ENCODE measurements around the gene LSM2. TPM values are rescaled to one million over a fixed set of nuclear protein-coding genes. Genes with fewer than 3 reads are reported as not detected.
"Not testable (repeated sequence)": the region's sequence is repeated elsewhere in the genome, so short reads cannot be mapped to it uniquely, and the experiment has no call there.

The LSM2 gene
- total RNA-seq: 100 to 1,000 TPM; 163 to 192 (median 184) TPM

DNA sequence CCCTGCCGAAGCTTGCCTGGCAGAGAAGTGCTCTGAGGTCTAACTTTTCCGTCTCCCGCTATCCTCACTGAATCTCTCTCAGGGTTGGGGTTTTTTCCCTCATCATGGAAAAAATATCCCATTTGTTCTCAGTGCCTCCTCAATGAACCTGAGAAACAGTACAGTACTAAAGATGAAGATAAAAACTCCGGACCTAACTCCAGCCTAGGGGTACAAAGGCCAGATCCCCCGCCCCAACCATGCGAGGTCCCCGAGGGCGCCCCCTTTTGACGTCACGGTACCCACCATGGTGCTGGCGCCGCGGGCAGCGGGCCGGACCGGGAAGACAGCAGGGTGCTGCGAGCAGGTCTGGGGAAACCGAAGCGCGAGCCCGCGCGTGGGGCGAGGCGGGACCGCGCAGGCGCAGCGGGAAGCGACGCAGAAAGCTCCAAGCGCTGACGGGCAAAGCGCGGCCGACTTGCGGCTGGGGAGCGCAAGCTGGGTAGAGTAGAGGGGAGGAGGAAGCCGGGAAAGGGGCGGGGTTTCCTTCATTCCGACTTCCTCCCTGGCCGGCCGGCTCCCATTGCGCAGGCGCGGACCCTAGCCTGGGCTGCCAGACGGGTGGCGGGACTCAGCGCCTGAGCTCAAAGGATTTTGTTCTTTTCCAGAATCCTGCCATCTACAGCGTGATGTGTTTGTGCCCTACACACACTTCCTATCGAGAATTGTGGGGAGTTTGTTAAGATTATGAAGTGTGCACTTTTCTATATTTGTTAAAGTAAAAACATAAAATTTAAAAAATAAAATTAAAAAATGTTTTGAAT lies at the start of gene LSM2:
Gene LSM2, minus strand, starts transcription at position 497 of the 803 bp plus-strand sequence. Its CDS starts 209 bp downstream, at position 288.
- peak within 1 kb of the TSS; percentile 98 for H3K4me3 Mint-ChIP-seq

DNA sequence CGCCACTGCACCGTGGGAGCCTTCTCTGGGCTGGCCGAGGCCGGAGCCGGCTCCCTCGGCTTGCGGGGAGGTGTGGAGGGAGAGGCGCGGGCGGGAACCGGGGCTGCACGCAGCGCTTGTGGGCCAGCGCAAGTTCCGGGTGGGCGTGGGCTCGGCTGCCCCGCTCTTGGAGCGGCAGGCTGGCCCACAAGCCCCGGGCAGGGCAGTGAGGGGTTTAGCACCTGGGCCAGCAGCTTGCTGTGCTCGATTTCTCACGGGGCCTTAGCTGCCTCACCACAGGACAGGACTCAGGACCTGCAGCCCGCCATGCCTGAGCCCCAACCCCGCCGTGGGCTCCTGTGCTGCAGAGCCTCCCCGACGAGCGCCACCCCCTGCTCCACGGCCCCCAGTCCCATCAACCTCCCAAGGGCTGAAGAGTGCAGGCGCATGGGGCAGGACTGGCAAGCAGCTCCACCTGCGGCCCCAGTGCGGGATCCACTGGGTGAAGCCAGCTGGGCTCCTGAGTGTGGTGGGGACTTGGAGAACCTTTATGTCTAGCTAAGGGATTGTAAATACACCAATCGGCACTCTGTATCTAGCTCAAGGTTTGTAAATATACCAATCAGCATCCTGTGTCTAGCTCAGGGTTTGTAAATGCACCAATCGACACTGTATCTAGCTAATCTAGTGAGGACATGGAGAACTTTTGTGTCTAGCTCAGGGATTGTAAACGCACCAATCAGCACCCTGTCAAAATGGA lies 45.4 kb upstream of the LSM2 start:
- DNase-seq; H3K36me3 Mint-ChIP-seq (ENCODE audit: insufficient read depth); H3K27me3 Mint-ChIP-seq (ENCODE audit: low read depth); H3K4me3 Mint-ChIP-seq; ATAC-seq; H3K4me1 Mint-ChIP-seq (ENCODE audit: low read depth); H3K9me3 Mint-ChIP-seq: not testable (repeated sequence)

More for the DNA sequence above, at the start of gene LSM2:
- Mint-ChIP-seq H3K27me3 (ENCODE audit: low read depth) (no peaks in the 10 kb centered on the region), H3K36me3 (ENCODE audit: insufficient read depth) (peaks cover 18% of the 10 kb centered on the region), H3K9me3 (no peaks in the 10 kb centered on the region), H3K4me1 (ENCODE audit: low read depth) (peaks cover 29% of the 10 kb centered on the region)
- ATAC-seq: peak; percentile 99
- DNase-seq: peak; percentile 97

DNA sequence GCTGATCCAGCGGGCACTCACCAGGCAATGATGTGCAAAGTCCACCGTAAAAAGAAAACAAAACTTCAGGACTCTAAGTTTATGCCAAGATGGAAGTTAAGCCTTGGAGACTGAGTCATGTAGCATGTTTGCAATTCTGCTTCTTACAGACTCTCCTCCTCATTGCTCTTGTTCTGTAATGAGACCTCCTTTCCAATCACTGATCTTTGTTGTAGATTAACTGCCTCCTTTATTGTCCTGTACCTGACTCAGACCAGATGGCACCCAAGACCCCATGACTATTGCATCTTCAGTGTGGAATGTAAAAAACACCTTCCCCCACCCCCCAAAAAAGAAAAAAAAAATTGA lies 44.7 kb upstream of the LSM2 start:
- H3K36me3 Mint-ChIP-seq (ENCODE audit: insufficient read depth): peaks cover 4% of the 10 kb centered on the region
- H3K4me1 Mint-ChIP-seq (ENCODE audit: low read depth): no peaks in the 10 kb centered on the region
- no peaks in the 10 kb centered on the region for H3K9me3 Mint-ChIP-seq
- H3K4me3 Mint-ChIP-seq: no peak overlapping the region
- DNase-seq (no peak), ATAC-seq (no peak)
- no peaks in the 10 kb centered on the region for H3K27me3 Mint-ChIP-seq (ENCODE audit: low read depth)

DNA sequence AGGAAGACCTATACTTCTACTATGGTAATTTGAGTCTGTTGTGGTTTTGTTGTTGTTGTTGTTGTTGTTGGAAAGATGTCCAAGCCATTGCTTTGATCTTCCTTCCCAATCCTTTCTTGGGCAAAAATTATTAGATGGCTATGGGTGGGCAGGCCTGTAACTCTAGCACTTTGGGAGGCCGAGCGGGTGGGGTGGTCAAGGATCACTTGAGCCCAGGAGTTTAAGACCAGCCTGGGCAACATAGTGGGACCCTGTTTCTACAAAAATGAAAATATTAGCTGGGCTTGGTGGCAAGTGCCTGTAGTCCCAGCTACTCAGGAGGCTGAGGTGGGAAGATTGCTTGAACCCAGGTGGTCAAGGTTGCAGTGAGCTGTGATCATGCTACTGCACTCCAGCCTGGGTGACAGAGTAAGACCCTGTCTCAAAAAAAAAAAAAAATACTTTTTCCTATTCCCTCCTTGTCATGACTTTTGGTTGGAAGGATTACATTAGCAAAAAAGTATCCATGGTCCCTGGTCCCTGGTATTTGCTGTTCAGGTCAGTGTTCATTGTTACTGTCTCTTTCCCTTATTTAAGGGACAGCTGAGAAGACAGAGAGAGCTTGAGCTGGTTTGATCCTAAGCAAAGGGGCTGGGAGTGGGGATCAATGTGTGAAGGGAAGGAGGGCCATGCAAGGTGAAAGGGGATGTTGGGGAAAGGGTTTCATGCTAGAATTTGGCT lies 44.2 kb upstream of the LSM2 start:
- Mint-ChIP-seq H3K9me3 (no peaks in the 10 kb centered on the region), H3K4me3 (no peak overlapping the region), H3K4me1 (ENCODE audit: low read depth) (no peaks in the 10 kb centered on the region), H3K27me3 (ENCODE audit: low read depth) (no peaks in the 10 kb centered on the region), H3K36me3 (ENCODE audit: insufficient read depth) (peaks cover 4% of the 10 kb centered on the region)
- ATAC-seq: no peak
- DNase-seq: no peak

DNA sequence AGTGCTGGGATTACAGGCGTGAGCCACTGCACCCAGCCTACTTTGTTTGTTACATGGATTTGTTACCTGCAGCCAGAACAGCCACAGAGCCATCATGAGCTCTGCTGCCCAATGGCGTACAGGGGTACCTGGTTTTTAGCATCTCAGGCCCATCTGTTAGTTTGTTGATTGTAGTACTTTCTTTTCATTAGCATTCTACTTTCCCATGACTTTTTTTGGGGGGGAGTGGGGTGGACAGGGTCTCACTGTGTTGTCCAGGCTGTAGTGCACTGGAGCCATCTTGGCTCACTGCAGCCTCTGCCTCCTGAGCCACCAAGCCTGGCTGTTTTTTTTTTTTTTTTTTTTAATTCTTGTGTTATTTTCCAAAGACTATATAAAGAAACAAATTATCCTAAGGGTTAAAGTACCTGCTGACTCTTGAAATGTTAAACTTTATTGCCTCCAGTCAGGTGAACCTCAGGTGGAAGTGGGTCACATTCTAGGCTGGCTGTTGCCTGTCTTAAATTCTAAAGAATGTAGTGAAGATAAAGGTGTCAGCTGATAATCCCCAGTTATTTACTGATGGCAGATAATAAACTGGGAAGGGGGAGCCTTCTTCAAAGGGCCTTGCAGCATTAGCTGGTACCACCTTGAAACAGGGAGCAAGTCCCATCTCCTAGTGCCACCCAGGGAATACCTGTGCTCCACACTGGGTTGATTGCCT lies 40.7 kb upstream of the LSM2 start:
- no peaks in the 10 kb centered on the region for H3K4me1 Mint-ChIP-seq (ENCODE audit: low read depth)
- H3K9me3 Mint-ChIP-seq: no peaks in the 10 kb centered on the region
- no peaks in the 10 kb centered on the region for H3K27me3 Mint-ChIP-seq (ENCODE audit: low read depth)
- peaks cover 3% of the 10 kb centered on the region for H3K36me3 Mint-ChIP-seq (ENCODE audit: insufficient read depth)
- ATAC-seq (no peak), DNase-seq (no peak)
- H3K4me3 Mint-ChIP-seq: no peak overlapping the region

DNA sequence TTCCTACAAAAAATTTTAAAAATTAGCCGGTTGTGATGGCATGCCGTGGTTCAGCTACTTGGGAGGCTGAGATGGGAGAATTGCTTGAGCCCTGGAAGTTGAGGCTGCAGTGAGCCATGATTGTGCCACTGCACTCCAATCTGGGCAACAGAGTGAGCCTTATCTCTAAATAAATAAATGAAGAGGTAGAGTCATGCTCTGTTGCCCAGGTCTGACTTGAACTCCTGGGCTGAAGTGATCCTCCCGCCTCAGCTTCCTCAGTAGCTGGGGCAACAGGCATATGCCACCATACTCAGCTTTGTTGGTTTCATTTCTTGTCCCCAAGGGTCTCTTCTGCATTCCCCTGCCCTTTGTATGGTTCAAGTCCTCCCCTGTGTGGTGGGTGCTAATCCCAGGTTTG lies 37.7 kb upstream of the LSM2 start:
- H3K27me3 Mint-ChIP-seq (ENCODE audit: low read depth): no peaks in the 10 kb centered on the region
- peaks cover under 1% of the 10 kb centered on the region for H3K4me1 Mint-ChIP-seq (ENCODE audit: low read depth)
- no peaks in the 10 kb centered on the region for H3K9me3 Mint-ChIP-seq
- H3K36me3 Mint-ChIP-seq (ENCODE audit: insufficient read depth): peaks cover 9% of the 10 kb centered on the region
- no peak for DNase-seq
- ATAC-seq: no peak
- H3K4me3 Mint-ChIP-seq: no peak overlapping the region

DNA sequence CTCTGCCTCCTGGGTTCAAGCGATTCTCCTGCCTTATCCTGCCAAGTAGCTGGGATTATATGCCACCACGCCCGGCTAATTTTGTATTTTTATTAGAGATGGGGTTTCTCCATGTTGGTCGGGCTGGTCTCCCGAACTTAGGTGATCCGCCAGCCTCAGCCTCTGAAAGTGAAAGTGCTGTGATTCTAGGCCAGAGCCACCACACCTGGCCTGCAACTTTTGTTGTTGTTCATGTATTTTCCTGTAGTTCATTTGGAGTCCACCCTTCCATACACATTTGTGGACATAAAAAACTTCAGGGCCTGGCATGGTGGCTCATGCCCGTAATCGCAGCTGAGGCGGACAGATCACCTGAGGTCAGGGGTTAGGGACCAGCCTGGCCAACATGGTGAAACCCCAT lies 35.3 kb upstream of the LSM2 start:
- ATAC-seq (no peak), DNase-seq (no peak)
- Mint-ChIP-seq H3K4me3 (no peak overlapping the region), H3K4me1 (ENCODE audit: low read depth) (peaks cover 12% of the 10 kb centered on the region), H3K9me3 (no peaks in the 10 kb centered on the region), H3K36me3 (ENCODE audit: insufficient read depth) (peaks cover 25% of the 10 kb centered on the region), H3K27me3 (ENCODE audit: low read depth) (no peaks in the 10 kb centered on the region)

DNA sequence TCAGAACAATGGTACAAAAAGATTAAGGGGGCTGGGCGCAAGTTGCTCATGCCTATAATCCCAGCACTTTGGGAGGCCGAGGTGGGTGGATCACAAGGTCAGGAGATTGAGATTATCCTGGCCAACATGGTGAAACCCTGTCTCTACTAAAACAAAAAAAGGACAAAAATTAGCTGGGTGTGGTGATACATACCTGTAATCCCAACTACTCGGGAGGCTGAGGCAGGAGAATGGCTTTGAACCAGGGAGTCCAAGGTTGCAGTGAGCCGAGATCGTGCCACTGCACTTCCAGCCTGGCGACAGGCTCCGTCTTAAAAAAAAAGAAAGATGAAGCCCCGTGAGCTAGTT lies 33.0 kb upstream of the LSM2 start:
- not testable (repeated sequence) for H3K27me3 Mint-ChIP-seq (ENCODE audit: low read depth); ATAC-seq; H3K9me3 Mint-ChIP-seq; DNase-seq
- Mint-ChIP-seq H3K4me3 (peak overlapping the region; percentile 43), H3K36me3 (ENCODE audit: insufficient read depth) (peaks cover 42% of the 10 kb centered on the region), H3K4me1 (ENCODE audit: low read depth) (peaks cover 23% of the 10 kb centered on the region)

DNA sequence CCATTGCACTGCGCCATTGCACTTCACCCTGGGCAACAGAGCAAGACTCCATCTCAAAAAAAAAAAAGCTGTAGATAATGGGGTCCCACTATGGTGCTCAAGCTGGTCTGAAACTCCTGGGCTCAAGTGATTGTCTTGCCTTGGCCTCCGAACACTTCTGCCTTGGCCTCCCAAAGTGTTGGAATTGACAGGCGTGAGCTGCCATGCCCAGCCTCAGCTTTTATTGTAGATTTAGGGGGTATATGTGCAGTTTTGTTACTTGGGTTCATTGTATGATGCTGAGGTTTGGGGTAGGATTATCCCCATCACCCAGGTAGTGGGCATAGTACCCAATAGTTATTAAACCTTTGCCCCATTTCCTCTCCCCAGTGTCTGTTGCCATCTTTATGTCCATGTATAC lies 32.2 kb upstream of the LSM2 start:
- Mint-ChIP-seq H3K4me1 (ENCODE audit: low read depth) (peaks cover 26% of the 10 kb centered on the region), H3K27me3 (ENCODE audit: low read depth) (no peaks in the 10 kb centered on the region), H3K4me3 (peak overlapping the region; percentile 99), H3K9me3 (no peaks in the 10 kb centered on the region), H3K36me3 (ENCODE audit: insufficient read depth) (peaks cover 43% of the 10 kb centered on the region)
- DNase-seq (no peak), ATAC-seq (no peak)

DNA sequence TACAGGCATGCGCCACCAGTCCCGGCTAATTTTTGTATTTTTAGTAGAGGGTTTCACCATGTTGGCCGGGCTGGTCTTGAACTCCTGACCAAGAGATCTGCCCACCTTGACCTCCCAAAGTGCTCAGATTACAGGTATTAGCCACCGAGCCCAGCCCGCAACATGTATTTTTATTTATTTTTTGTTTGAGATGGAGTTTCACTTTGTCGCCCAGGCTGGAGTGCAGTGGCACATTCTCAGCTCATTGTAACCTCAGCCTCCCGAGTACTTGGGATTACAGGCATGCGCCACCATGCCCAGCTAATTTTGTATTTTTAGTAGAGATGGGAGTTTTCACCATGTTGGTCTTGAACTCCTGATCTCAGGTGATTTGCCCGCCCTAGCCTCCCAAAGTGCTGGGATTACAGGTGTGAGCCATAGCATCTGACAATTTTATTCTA lies 31.4 kb upstream of the LSM2 start:
- DNase-seq; H3K27me3 Mint-ChIP-seq (ENCODE audit: low read depth); H3K9me3 Mint-ChIP-seq; ATAC-seq: not testable (repeated sequence)
- H3K4me3 Mint-ChIP-seq: peak overlapping the region; percentile 99
- peaks cover 26% of the 10 kb centered on the region for H3K4me1 Mint-ChIP-seq (ENCODE audit: low read depth)
- peaks cover 43% of the 10 kb centered on the region for H3K36me3 Mint-ChIP-seq (ENCODE audit: insufficient read depth)

DNA sequence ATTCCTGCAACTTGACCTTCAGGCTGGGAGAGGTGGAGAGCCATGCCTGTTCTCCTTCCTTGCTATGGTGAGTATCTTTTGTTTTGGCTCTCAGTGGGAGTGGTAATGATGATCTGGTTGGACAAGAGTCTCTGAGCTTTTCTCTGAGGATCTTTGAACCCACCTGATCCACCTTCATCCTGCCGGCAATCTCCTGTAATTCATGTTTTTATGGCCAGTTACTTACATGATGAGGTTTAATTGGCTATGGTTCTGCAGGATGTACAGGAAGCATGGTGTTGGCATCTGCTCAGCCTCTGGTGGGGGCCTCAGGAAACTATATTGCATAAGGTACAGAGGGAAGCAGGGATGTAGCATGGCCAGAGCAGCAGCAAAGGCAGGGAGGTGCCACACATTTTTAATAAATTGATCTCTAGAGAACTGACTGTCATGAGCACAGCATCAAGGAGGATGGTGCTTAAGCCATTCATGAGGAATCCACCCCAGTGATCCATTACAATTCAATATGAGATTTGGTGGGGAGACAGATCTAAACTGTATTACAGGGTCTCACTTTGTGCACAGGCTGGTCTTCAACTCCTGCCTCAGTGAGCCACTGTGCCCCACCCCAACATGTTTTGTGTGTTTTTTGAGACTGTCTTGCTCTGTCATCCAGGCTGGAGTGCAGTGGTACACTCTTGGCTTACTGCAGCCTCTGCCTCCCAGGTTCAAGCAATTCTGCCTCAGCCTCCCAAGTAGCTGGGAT lies 30.8 kb upstream of the LSM2 start:
- peaks cover 28% of the 10 kb centered on the region for H3K4me1 Mint-ChIP-seq (ENCODE audit: low read depth)
- H3K4me3 Mint-ChIP-seq: peak overlapping the region; percentile 99
- H3K36me3 Mint-ChIP-seq (ENCODE audit: insufficient read depth): peaks cover 43% of the 10 kb centered on the region
- H3K27me3 Mint-ChIP-seq (ENCODE audit: low read depth): no peaks in the 10 kb centered on the region
- no peaks in the 10 kb centered on the region for H3K9me3 Mint-ChIP-seq
- DNase-seq: no peak
- no peak for ATAC-seq

DNA sequence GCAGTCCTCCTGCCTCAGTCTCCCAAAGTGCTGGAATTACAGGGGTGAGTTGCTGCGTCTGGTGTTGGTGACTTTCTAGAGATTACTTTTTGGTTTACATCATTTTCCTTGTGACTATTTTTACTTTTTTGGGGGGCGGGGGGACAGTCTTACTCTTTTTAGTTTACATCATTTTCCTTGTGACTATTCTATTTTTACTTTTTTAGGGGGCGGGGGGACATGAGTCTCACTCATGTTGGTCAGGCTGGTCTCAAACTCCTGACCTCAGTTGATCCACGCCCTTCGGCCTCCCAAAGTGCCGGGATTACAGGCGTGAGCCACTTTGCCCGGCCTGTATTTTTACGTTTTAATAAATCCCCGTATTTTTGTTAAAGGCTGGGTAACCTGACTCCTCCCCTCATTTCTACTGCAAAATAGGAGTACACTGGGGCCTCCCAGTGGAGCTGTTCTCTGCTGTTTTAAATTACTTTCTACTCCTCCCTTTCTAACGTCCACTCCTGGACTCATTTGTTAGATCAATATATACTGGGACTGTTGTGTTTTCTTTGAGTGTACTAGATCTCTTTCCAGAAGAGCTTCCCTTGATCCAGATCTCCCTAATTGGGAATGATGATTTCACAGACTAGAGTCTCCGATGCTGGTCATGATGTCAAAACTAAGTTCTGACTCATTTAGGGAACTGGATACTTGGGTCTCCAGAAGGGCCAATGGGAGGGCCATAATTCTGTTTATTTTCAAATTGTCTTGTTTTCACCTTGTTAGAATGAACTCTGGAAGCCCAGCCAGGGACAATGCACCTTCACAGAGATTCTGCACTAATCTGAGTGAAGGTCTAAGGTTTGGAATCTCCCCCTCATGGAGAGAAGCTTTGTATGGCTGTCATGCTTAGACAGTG lies 30.0 kb upstream of the LSM2 start:
- Mint-ChIP-seq H3K4me1 (ENCODE audit: low read depth) (peaks cover 28% of the 10 kb centered on the region), H3K4me3 (peak overlapping the region; percentile 99), H3K36me3 (ENCODE audit: insufficient read depth) (peaks cover 43% of the 10 kb centered on the region), H3K9me3 (no peaks in the 10 kb centered on the region), H3K27me3 (ENCODE audit: low read depth) (no peaks in the 10 kb centered on the region)
- ATAC-seq: no peak
- DNase-seq: no peak

DNA sequence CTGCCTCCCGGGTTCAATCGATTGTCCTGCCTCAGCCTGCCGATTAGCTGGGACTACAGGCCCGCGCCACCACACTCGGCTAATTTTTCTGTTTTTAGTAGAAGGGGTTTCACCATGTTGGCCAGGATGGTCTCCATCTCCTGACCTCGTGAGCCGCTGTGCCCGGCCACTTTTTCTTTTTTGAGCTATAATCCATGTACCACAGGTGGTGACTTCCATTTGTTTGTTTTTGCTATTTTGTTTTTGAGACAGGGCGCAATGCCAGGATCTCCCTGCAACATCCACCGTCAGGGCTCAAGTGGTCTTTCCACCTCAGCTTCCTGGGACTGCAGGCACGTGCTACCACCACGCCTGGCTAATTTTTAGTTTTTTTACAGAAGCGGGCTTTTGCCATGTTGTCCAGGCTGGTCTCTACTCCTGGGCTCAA lies 29.3 kb upstream of the LSM2 start:
- Mint-ChIP-seq H3K27me3 (ENCODE audit: low read depth) (no peaks in the 10 kb centered on the region), H3K4me1 (ENCODE audit: low read depth) (peaks cover 32% of the 10 kb centered on the region), H3K4me3 (peak overlapping the region; percentile 99), H3K9me3 (no peaks in the 10 kb centered on the region), H3K36me3 (ENCODE audit: insufficient read depth) (peaks cover 43% of the 10 kb centered on the region)
- no peak for DNase-seq
- ATAC-seq: no peak
